Transverse colon (tissue), 4 donors: ENCODE measurements around the gene CHMP5. TPM values are rescaled to one million over a fixed set of nuclear protein-coding genes. Genes with fewer than 3 reads are reported as not detected.
"Not testable (repeated sequence)": the region's sequence is repeated elsewhere in the genome, so short reads cannot be mapped to it uniquely, and the experiment has no call there.

Experiments
- DNase-seq: peaks from one replicate; pipeline ENCODE4 v3.0.0-alpha.2; 2019
- H3K27ac ChIP-seq, 4 donors: fragments of 200-600 bp; sonication (generic); 2 replicates each; pipeline ENCODE4 v1.5.1; 2016 to 2018; ENCODE audit warnings: inconsistent platforms in 4 of 4
- H3K27me3 ChIP-seq: fragments of 200-600 bp; sonication (generic); 2 replicates; pipeline ENCODE4 v1.5.1; 2017; ENCODE audit warnings: inconsistent platforms
- H3K36me3 ChIP-seq, 4 donors: fragments of 200-600 bp; sonication (generic); 2 replicates each; pipeline ENCODE4 v1.5.1; 2017 to 2019; ENCODE audit warnings: inconsistent platforms in 4 of 4
- H3K4me1 ChIP-seq, 4 donors: fragments of 200-600 bp; sonication (generic); 2 replicates each; pipeline ENCODE4 v1.5.1; 2017 to 2020; ENCODE audit warnings: inconsistent platforms in 4 of 4
- H3K4me3 ChIP-seq, 4 donors: fragments of 200-600 bp; sonication (generic); 1 replicate in 1 of 4; 2 replicates in 3 of 4; pipeline versions ENCODE4 v1.5.1 to v1.6.1; 2017 to 2019; ENCODE audit warnings: inconsistent platforms in 4 of 4
- H3K9me3 ChIP-seq, 2 donors: fragments of 200-600 bp; sonication (generic); 2 replicates each; pipeline ENCODE4 v1.5.1; 2017 to 2019; ENCODE audit warnings: inconsistent platforms in 2 of 2
- EP300 ChIP-seq: sonication (generic); formaldehyde crosslinking; IDR thresholded peaks from one replicate; pipeline ENCODE4 v1.6.1; 2017; ENCODE audit warnings: antibody characterized with exemption, low read depth
- POLR2A ChIP-seq: fragments of 450-650 bp; IDR thresholded peaks from one replicate; pipeline ENCODE4 v1.6.1; 2016; ENCODE audit warnings: antibody characterized with exemption, mild to moderate bottlenecking, moderate library complexity
- POLR2AphosphoS5 ChIP-seq, 3 donors: sonication (generic); formaldehyde crosslinking; IDR thresholded peaks; one replicate each; pipeline ENCODE4 v1.6.1; 2016; ENCODE audit warnings: antibody characterized with exemption in 3 of 3
- WGBS, 2 donors: methylation state at CpG; one replicate each; pipeline ENCODE4 v1.1.5; 2018; ENCODE audit warnings: low coverage in 1 of 2; 5-methylcytosine and 5-hydroxymethylcytosine counted together
- in situ Hi-C, 4 donors: fragments of 200-750 bp; cut with MboI; loops; one replicate each; pipeline versions ENCODE4 v1.15.0 to v1.15.1; 2017; ENCODE audit warnings: low sequenced_read_pairs in 3 of 4, low pct_ligation_motif_present in 1 of 4, low pct_unique_long_range_greater_than_20kb in 1 of 4
- intact Hi-C: fragments of 100-400 bp; cut with DNase I; formaldehyde crosslinking; loops from one replicate; pipeline ENCODE4 v1.15.1; 2023; ENCODE audit warnings: low total_unique reads
- total RNA-seq, 4 donors: library from RNA; depleted of rRNA; stranded (reverse); fragments of >200 nt; gene quantifications; one replicate each; pipeline ENCODE4 v1.1.0, GENCODE V29; 2016
- TF ChIP-seq, protein P1 (sequence below), 5 experiments: fragments of 200-600 bp in 3 of 5; fragments of 450-650 bp in 2 of 5; sonication (generic) in 3 of 5; IDR thresholded peaks; 1 replicate in 2 of 5; 2 replicates in 3 of 5; pipeline ENCODE4 v1.5.1; 2016 to 2017; ENCODE audit warnings: antibody characterized with exemption in 5 of 5, inconsistent platforms in 3 of 5, mild to moderate bottlenecking in 2 of 5, moderate library complexity in 1 of 5

Gene CHMP5
- total RNA-seq, 4 donors from 2014 or later = 23.3 to 100 (median 56.5) TPM

DNA sequence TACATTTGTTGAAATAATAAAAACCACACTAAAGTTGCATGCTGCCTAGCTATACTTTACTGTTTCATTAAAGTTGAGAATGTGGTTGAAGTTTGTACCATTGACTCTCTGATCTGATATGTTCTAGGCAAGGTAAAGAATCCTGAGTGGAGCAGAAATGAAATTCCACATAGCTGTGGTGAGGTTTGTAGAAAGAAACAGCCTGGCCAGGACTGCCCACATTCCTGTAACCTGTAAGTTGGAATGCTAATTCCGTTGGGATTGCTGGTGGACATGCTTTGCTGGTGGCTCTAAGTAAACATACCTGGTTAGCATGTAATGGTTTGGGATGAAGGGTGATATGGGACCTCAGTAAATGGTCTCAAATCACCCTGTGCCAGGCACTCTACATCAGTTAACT lies 42.2 kb downstream of the CHMP5 start:
- H3K36me3 ChIP-seq = peaks cover 0 to 97% (median 44%) of the 10 kb centered on the region in 4 donors
- no peak overlapping the region for H3K4me3 ChIP-seq
- no peak for TF ChIP-seq POLR2AphosphoS5 (IDR thresholded peaks at IDR 0.05)
- no peak for TF ChIP-seq EP300
- TF ChIP-seq POLR2A = no peak
- no peak overlapping the region for H3K27ac ChIP-seq
- no peak for DNase-seq
- H3K4me1 ChIP-seq = no peaks in the 10 kb centered on the region
- no peaks in the 10 kb centered on the region for H3K9me3 ChIP-seq
- WGBS, 2 donors = 80 to 96% methylated on average over 1 of the region's 1 CpG
- H3K27me3 ChIP-seq = no peaks in the 10 kb centered on the region
- in situ Hi-C loops (no loop called here), intact Hi-C loops (no loop called here)

DNA sequence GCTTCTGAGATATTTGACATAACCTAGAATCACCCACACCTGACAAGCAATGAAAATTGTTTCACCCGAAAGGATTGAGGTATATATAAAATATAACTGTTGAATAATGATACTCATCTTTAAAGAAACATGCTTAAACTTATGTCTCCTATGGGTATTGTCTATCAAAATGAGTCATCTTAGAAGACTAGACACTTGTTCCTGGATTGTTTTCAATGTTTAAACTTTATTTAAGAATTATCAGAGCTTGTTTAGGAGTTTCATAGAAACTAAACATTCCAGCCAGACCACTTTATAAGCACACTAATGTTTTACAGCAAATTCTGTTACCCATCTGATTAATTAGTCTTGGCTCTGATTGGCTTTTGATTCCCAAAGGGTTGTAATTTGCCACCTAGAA lies 45.1 kb downstream of the CHMP5 start:
- Histone ChIP-seq H3K27ac (no peak overlapping the region), H3K27me3 (no peaks in the 10 kb centered on the region), H3K36me3 (peaks cover 0 to 98% (median 44%) of the 10 kb centered on the region in 4 donors), H3K4me1 (no peaks in the 10 kb centered on the region), H3K9me3 (no peaks in the 10 kb centered on the region), H3K4me3 (no peak overlapping the region)
- TF ChIP-seq POLR2AphosphoS5 (IDR thresholded peaks at IDR 0.05) (no peak), POLR2A (no peak), EP300 (no peak)
- TF ChIP-seq, protein P1, sequence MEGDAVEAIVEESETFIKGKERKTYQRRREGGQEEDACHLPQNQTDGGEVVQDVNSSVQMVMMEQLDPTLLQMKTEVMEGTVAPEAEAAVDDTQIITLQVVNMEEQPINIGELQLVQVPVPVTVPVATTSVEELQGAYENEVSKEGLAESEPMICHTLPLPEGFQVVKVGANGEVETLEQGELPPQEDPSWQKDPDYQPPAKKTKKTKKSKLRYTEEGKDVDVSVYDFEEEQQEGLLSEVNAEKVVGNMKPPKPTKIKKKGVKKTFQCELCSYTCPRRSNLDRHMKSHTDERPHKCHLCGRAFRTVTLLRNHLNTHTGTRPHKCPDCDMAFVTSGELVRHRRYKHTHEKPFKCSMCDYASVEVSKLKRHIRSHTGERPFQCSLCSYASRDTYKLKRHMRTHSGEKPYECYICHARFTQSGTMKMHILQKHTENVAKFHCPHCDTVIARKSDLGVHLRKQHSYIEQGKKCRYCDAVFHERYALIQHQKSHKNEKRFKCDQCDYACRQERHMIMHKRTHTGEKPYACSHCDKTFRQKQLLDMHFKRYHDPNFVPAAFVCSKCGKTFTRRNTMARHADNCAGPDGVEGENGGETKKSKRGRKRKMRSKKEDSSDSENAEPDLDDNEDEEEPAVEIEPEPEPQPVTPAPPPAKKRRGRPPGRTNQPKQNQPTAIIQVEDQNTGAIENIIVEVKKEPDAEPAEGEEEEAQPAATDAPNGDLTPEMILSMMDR (IDR thresholded peaks at IDR 0.05) = no peak
- intact Hi-C loops = no loop called here
- DNase-seq = no peak
- WGBS, 2 donors = 90 to 100% methylated on average over 1 of the region's 1 CpG
- in situ Hi-C loops = no loop called here

DNA sequence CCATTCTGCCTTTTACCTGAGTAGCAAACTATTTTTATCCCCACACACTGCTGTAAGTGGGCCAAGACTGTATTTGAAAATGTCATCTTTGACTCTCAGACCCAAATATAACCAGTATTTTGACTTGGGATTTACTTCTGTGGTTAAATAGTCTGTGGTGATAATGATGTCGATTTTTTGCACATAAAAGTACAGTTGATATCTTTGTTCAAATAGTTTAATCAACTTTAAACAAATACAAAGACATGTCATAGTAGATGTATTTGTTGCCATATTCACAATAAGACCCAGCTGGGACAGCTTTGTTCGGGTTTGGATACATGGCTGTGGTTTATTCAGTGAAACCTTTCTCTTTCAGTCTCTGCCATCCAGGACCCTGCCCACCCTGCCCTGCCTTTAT lies 45.9 kb downstream of the CHMP5 start:
- DNase-seq = no peak
- Histone ChIP-seq H3K4me3 (no peak overlapping the region), H3K36me3 (peaks cover 0 to 98% (median 44%) of the 10 kb centered on the region in 4 donors), H3K4me1 (no peaks in the 10 kb centered on the region), H3K9me3 (no peaks in the 10 kb centered on the region), H3K27me3 (no peaks in the 10 kb centered on the region), H3K27ac (no peak overlapping the region)
- WGBS, 2 donors = 63 to 65% methylated on average over 2 of the region's 2 CpGs
- TF ChIP-seq, protein P1 (IDR thresholded peaks at IDR 0.05) = no peak
- intact Hi-C loops (no loop called here), in situ Hi-C loops (no loop called here)

DNA sequence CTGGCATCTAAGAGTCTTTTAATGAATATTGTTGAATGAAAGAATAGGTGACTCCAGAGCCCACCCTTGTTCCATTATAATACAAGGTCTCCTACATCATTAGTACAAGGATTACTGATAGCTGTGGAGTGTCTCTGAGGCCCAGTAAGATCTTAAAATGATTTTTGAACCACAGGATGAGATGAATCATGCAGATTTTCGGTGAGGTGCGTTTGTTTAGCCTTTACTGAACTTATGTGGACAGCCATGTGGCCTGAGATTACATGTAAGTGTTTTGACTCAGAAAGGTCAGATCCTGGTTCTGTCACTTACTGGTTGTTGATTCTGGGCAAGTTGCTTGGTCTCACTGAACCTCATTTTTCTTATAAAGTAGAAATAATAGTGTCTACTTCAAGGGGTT lies 47.1 kb downstream of the CHMP5 start:
- 62 to 65% methylated on average over 2 of the region's 2 CpGs for WGBS, 2 donors
- in situ Hi-C loops (no loop called here), intact Hi-C loops (no loop called here)
- no peak overlapping the region for H3K4me3 ChIP-seq
- no peak overlapping the region for H3K27ac ChIP-seq
- H3K27me3 ChIP-seq = no peaks in the 10 kb centered on the region
- no peaks in the 10 kb centered on the region for H3K9me3 ChIP-seq
- no peak for DNase-seq
- no peaks in the 10 kb centered on the region for H3K4me1 ChIP-seq
- TF ChIP-seq EP300 (no peak), POLR2AphosphoS5 (IDR thresholded peaks at IDR 0.05) (no peak), POLR2A (no peak)
- TF ChIP-seq, protein P1 (IDR thresholded peaks at IDR 0.05) = no peak
- H3K36me3 ChIP-seq = peaks cover 0 to 97% (median 44%) of the 10 kb centered on the region in 4 donors

DNA sequence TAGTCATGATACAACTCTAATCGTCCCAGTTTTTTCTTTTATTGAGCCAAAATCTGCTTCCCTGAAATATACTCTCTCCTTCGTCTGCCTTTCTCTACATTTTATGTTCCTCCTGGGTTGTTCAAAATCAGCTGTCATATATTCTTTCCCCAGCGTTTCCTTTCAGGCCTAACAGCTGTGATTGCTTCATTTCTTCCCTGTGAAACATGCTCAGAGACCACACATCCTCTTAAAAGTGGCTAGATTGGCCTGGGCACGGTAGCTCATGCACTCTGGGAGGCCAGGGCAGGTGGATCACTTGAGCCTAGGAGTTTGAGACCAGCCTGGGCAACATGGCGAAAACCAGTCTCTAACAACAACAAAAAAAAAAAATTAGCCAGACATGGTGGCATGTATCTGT lies 50.5 kb downstream of the CHMP5 start:
- WGBS, 2 donors = 70 to 75% methylated on average over 2 to 5 of the region's 5 CpGs
- intact Hi-C loops = no loop called here
- no peak overlapping the region for H3K4me3 ChIP-seq
- peaks cover 0 to 5% (median 0%) of the 10 kb centered on the region in 4 donors for H3K4me1 ChIP-seq
- TF ChIP-seq POLR2A = no peak
- no peak for TF ChIP-seq EP300
- no peak for TF ChIP-seq POLR2AphosphoS5 (IDR thresholded peaks at IDR 0.05)
- TF ChIP-seq, protein P1 (IDR thresholded peaks at IDR 0.05) = no peak
- DNase-seq = no peak
- peaks cover 0 to 89% (median 42%) of the 10 kb centered on the region in 4 donors for H3K36me3 ChIP-seq
- in situ Hi-C loops = no loop called here
- no peak overlapping the region for H3K27ac ChIP-seq
- H3K9me3 ChIP-seq = no peaks in the 10 kb centered on the region
- H3K27me3 ChIP-seq = no peaks in the 10 kb centered on the region

DNA sequence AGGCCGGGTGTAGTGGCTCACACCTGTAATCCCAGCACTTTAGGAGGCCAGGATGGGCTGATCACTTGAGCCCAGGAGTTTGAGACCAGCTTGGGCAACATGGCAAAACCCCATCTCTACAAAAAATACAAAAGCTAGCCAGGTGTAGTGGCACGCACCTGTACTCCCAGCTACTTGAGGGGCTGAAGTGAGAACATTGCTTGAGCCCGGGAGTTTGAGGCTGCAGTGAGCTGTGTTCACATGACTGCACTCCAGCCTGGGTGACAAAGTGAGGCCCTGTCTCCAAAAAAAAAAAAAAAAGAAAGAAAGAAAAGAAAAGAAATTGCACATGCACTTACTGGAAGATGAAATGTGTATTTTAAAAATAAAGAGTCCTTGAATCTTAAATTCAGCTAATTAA lies 52.3 kb downstream of the CHMP5 start:
- H3K4me3 ChIP-seq, in situ Hi-C loops, DNase-seq, intact Hi-C loops, H3K27ac ChIP-seq, H3K27me3 ChIP-seq, H3K9me3 ChIP-seq, H3K4me1 ChIP-seq: not testable (repeated sequence)
- H3K36me3 ChIP-seq = peaks cover 0 to 89% (median 44%) of the 10 kb centered on the region in 4 donors
- 90 to 91% methylated on average over 2 to 3 of the region's 3 CpGs for WGBS, 2 donors
